IMR-90 (cell line): ENCODE measurements around the gene MUSTN1. TPM values are rescaled to one million over a fixed set of nuclear protein-coding genes. Genes with fewer than 3 reads are reported as not detected.

ENCODE experiments used
- ATAC-seq: fragments of 200-7000 bp; cut with Tn5 transposase; 2 replicates; pipeline ENCODE4 v1.9.1; 2020; ENCODE audit warnings: low read depth, mild to moderate bottlenecking, moderate library complexity
- BruUV-seq: library from RNA; stranded (reverse); fragments of 400-500 nt; replicated peaks from 2 replicates; lab custom pipeline; 2021; lab: Mats Ljungman, UMichigan
- CTCF ChIA-PET: fragments of 300-600 bp; formaldehyde crosslinking; extraction: SDS; loops from one replicate; lab custom pipeline; 2021; ENCODE audit warnings: antibody characterized with exemption; lab: Yijun Ruan, JAX
- POLR2A ChIA-PET: fragments of 300-600 bp; sonication (Branson Sonifier 250); formaldehyde crosslinking; loops from one replicate; lab custom pipeline; 2022; ENCODE audit warnings: antibody characterized with exemption; ENCODE audit not compliant: unreplicated experiment; lab: Charles Lee
- DNase-seq: peaks from one replicate; pipeline ENCODE4 v3.0.0; 2013
- H2AFZ ChIP-seq: replicated peaks from 2 replicates; pipeline ENCODE3; 2013; ENCODE audit warnings: low read length, mild to moderate bottlenecking; ENCODE audit not compliant: poor library complexity
- H2AK5ac ChIP-seq: 2 replicates; pipeline ENCODE4 v1.6.1; 2013; ENCODE audit warnings: low read depth, low read length, inconsistent platforms
- H2AK9ac ChIP-seq: replicated peaks from 2 replicates; pipeline ENCODE3; 2013; ENCODE audit warnings: mild to moderate bottlenecking, low read depth, low read length, moderate library complexity; ENCODE audit not compliant: poor library complexity
- H2BK120ac ChIP-seq: 2 replicates; pipeline ENCODE4 v1.6.1; 2013; ENCODE audit warnings: low read depth, low read length, inconsistent platforms
- H2BK15ac ChIP-seq: 3 replicates; pipeline ENCODE4 v1.6.1; 2013; ENCODE audit warnings: low read depth, low read length, inconsistent platforms
- H2BK20ac ChIP-seq: 2 replicates; pipeline ENCODE4 v1.6.1; 2013; ENCODE audit warnings: low read depth, mild to moderate bottlenecking, inconsistent platforms, low read length, moderate library complexity
- H2BK5ac ChIP-seq: 2 replicates; pipeline ENCODE4 v1.6.1; 2013; ENCODE audit warnings: mild to moderate bottlenecking, low read depth, low read length, inconsistent platforms; ENCODE audit not compliant: poor library complexity, severe bottlenecking
- H3K14ac ChIP-seq: replicated peaks from 2 replicates; pipeline ENCODE4 v1.6.1; 2013; ENCODE audit warnings: low read depth, low read length, inconsistent platforms
- H3K18ac ChIP-seq: 2 replicates; pipeline ENCODE4 v1.6.1; 2013; ENCODE audit warnings: low read depth, low read length, control low read depth
- H3K23ac ChIP-seq: 2 replicates; pipeline ENCODE4 v1.6.1; 2013; ENCODE audit warnings: low read depth, low read length, inconsistent platforms
- H3K27ac ChIP-seq: 2 replicates; pipeline ENCODE4 v1.5.1; 2013; ENCODE audit warnings: mild to moderate bottlenecking, control low read depth, low read length; ENCODE audit not compliant: insufficient read depth
- H3K27me3 ChIP-seq: 2 replicates; pipeline ENCODE4 v1.6.1; 2013; ENCODE audit warnings: low read length; ENCODE audit not compliant: control insufficient read depth, insufficient read depth
- H3K36me3 ChIP-seq: 2 replicates; pipeline ENCODE4 v1.6.1; 2013; ENCODE audit warnings: low read length, mixed read lengths; ENCODE audit not compliant: control insufficient read depth, insufficient read depth
- H3K4ac ChIP-seq: 2 replicates; pipeline ENCODE4 v1.6.1; 2013; ENCODE audit warnings: low read depth, low read length, inconsistent platforms
- H3K4me1 ChIP-seq: 2 replicates; pipeline ENCODE4 v1.6.1; 2013; ENCODE audit warnings: low read length, mixed read lengths; ENCODE audit not compliant: control insufficient read depth, insufficient read depth
- H3K4me2 ChIP-seq: 2 replicates; pipeline ENCODE4 v1.6.1; 2013; ENCODE audit warnings: low read depth, mild to moderate bottlenecking, control low read depth, low read length, moderate library complexity
- H3K4me3 ChIP-seq: 2 replicates; pipeline ENCODE4 v1.5.1; 2013; ENCODE audit warnings: low read depth, mild to moderate bottlenecking, control low read depth, low read length, moderate library complexity; ENCODE audit not compliant: insufficient read depth
- H3K56ac ChIP-seq: 2 replicates; pipeline ENCODE4 v1.6.1; 2013; ENCODE audit warnings: low read length, inconsistent platforms; ENCODE audit not compliant: insufficient read depth; ENCODE audit errors: extremely low read depth
- H3K79me1 ChIP-seq, 2 experiments: 2 replicates each; pipeline ENCODE4 v1.6.1; 2013; ENCODE audit warnings: low read length in 2 of 2, inconsistent platforms in 1 of 2, low read depth in 1 of 2
- H3K9ac ChIP-seq: 2 replicates; pipeline ENCODE4 v1.6.1; 2013; ENCODE audit warnings: low read depth, low read length, control low read depth
- H3K9me1 ChIP-seq: 2 replicates; pipeline ENCODE4 v1.6.1; 2013; ENCODE audit warnings: low read length, inconsistent platforms; ENCODE audit not compliant: insufficient read depth
- H3K9me3 ChIP-seq: 2 replicates; pipeline ENCODE4 v1.6.1; 2013; ENCODE audit warnings: low read length; ENCODE audit not compliant: control insufficient read depth, insufficient read depth
- H4K20me1 ChIP-seq: 2 replicates; pipeline ENCODE4 v1.6.1; 2013; ENCODE audit warnings: low read length, inconsistent platforms; ENCODE audit not compliant: insufficient read depth
- H4K5ac ChIP-seq: 2 replicates; pipeline ENCODE4 v1.6.1; 2013; ENCODE audit warnings: mild to moderate bottlenecking, low read depth, low read length, control low read depth
- H4K8ac ChIP-seq, 2 experiments: 2 replicates each; pipeline ENCODE4 v1.6.1; 2013; ENCODE audit warnings: low read depth in 2 of 2, low read length in 2 of 2, control low read depth in 1 of 2, inconsistent platforms in 1 of 2
- H4K91ac ChIP-seq: 2 replicates; pipeline ENCODE4 v1.6.1; 2013; ENCODE audit warnings: low read depth, low read length, inconsistent platforms; ENCODE audit not compliant: insufficient read depth
- CEBPB ChIP-seq: IDR thresholded peaks from 2 replicates; pipeline ENCODE4 v1.6.1; 2012; ENCODE audit warnings: low read depth, low read length, improper control_type of control experiment
- MAZ ChIP-seq: IDR thresholded peaks from 2 replicates; pipeline ENCODE4 v1.6.1; 2012; ENCODE audit warnings: low read depth, mild to moderate bottlenecking, low read length, improper control_type of control experiment, moderate library complexity, borderline replicate concordance
- POLR2A ChIP-seq: IDR thresholded peaks from 2 replicates; pipeline ENCODE4 v1.6.1; 2012; ENCODE audit warnings: mild to moderate bottlenecking, low read depth, low read length
- WGBS, 2 experiments: methylation state at CpG; one replicate each; pipeline versions ENCODE4 v1.1.5 to v1.1.7; 2013; ENCODE audit warnings: missing lambda C conversion rate in 2 of 2; ENCODE audit not compliant: insufficient read length in 1 of 2; ENCODE audit errors: extremely low coverage in 2 of 2; 5-methylcytosine and 5-hydroxymethylcytosine counted together
- dilution Hi-C: fragments of 300-500 bp; cut with HindIII; formaldehyde crosslinking; loops from one replicate; pipeline ENCODE4 v1.14.3; 2018; ENCODE audit warnings: low sequenced_read_pairs; ENCODE audit not compliant: unreplicated experiment
- in situ Hi-C: fragments of 300-500 bp; cut with MboI; formaldehyde crosslinking; loops from 3 replicates; pipeline ENCODE4 v1.14.3; 2019; ENCODE audit warnings: low sequenced_read_pairs, inconsistent platforms, mixed read lengths
- intact Hi-C: fragments of 100-400 bp; cut with micrococcal nuclease; formaldehyde crosslinking; loops from 2 replicates; pipeline ENCODE4 v1.10.0; 2022
- polyA plus RNA-seq, 3 experiments: library from polyadenylated mRNA; depleted of rRNA; stranded (reverse); fragments of >200 nt; gene quantifications; 2 replicates each; pipeline ENCODE4 v1.2.3, GENCODE V29; 2012; ENCODE audit warnings: low replicate concordance in 1 of 3
- total RNA-seq: library from RNA; depleted of rRNA; stranded (reverse); fragments of >200 nt; gene quantifications from 2 replicates; pipeline ENCODE4 v1.2.3, GENCODE V29; 2012

MUSTN1 gene
- total and polyA plus RNA-seq, 2 of the 4 experiments (the other 2 are of a cell fraction): not detected

DNA sequence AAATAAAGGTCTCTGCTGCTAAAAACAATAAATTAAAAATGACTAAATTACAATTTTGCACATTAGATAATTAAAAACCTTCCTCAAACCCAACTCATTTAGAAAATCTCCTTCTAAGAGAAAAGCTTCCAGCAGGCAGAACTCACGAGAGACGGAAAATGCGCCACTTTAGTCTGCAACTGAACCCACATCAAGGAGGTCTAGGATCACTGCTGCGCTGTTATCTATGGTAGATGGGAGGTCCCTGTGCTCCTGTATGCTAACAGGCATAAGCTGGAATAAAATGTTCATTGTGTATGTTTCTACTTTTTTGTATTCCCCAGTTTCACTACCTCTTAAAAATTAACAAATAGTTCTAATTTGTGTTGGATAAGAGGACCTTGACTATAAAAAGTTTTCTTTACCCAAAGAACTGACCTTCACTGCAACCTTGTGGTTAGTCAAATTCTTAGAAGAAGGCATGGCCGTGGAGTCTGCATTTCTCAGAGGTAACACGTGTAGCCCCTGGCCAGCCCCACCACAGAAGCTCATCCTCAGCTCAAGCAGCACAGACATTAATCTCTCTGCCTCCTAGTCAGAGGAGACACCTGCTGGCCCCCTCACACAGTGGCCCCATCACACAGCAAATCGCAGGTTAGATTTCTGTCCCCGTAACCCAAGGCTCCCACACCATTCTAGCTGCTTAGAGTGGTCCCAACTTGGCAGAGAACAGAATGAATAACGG, 40.2 kb upstream of the MUSTN1 start (continued):
- no peak for TF ChIP-seq MAZ

GRCh38 chr3:52874160-52874701, 39.4 kb upstream of the MUSTN1 start:
- H4K20me1 ChIP-seq: no peaks in the 10 kb centered on the region; the same call in 1 of the 2 replicates
- ATAC-seq (peak; percentile 44; the same call in 1 of the 2 replicates), DNase-seq (no peak)
- H3K27ac ChIP-seq: no peak overlapping the region
- 40% methylated on average over 2 of the region's 5 CpGs; no CpG with 5 or more reads in 1 of the 2 experiments for WGBS, 2 experiments
- ChIA-PET CTCF (interaction anchor here (1.0 kb wide), 2 partner anchors 9 to 18 kb away, joined by 3 to 7 read pairs; no protein-coding TSS in a partner anchor), POLR2A (no interaction called here)
- peaks cover 9% of the 10 kb centered on the region for H3K4me1 ChIP-seq
- H2AK5ac ChIP-seq: no peak overlapping the region
- H4K8ac ChIP-seq: no peak overlapping the region
- peaks cover 10% of the 10 kb centered on the region; the same call in 1 of the 2 replicates for H3K9me1 ChIP-seq
- H3K9me3 ChIP-seq: no peaks in the 10 kb centered on the region
- no peak overlapping the region for H3K9ac ChIP-seq
- no peak overlapping the region for H2BK15ac ChIP-seq
- in situ Hi-C loops (no loop called here), dilution Hi-C loops (no loop called here), intact Hi-C loops (no loop called here)
- H3K4ac ChIP-seq: no peak overlapping the region
- no TSS peak for BruUV-seq
- H3K18ac ChIP-seq: no peak overlapping the region
- H2BK120ac ChIP-seq: no peak overlapping the region
- TF ChIP-seq CEBPB (0 out of 2 replicates have a peak, but pooled peaks have one; percentile 0), POLR2A (no peak)
- no peak overlapping the region for H3K56ac ChIP-seq
- H3K27me3 ChIP-seq: no peaks in the 10 kb centered on the region
- no peak overlapping the region for H4K91ac ChIP-seq
- no peak overlapping the region for H2BK5ac ChIP-seq
- no peak overlapping the region for H3K23ac ChIP-seq
- H2AFZ ChIP-seq: no peak overlapping the region
- no peak overlapping the region for H3K4me3 ChIP-seq
- H3K36me3 ChIP-seq: peaks cover 3% of the 10 kb centered on the region; the same call in 1 of the 2 replicates
- H3K14ac ChIP-seq: no peak overlapping the region
- H3K4me2 ChIP-seq: peak overlapping the region; percentile 67
- H2BK20ac ChIP-seq: no peak overlapping the region
- no peak overlapping the region for H4K5ac ChIP-seq
- H2AK9ac ChIP-seq: no peak overlapping the region
- H3K79me1 ChIP-seq: peaks cover 16 to 57% of the 10 kb centered on the region in 2 experiments
